PC-3 (cell line): Measurements from ENCODE around the gene C10orf143. TPM values are rescaled to one million over a fixed set of nuclear protein-coding genes. Genes with fewer than 3 reads are reported as not detected.

Experiments
- ATAC-seq: fragments of 200-7000 bp; cut with Tn5 transposase; 2 replicates; pipeline ENCODE4 v1.9.1; 2020; ENCODE audit warnings: mild to moderate bottlenecking, moderate library complexity
- BruUV-seq: library from RNA; stranded (reverse); fragments of 400-500 nt; replicated peaks from 2 replicates; lab custom pipeline; 2021; lab: Mats Ljungman, UMichigan
- CTCF ChIA-PET: fragments of 300-600 bp; sonication (Branson Sonifier 250); formaldehyde crosslinking; loops from one replicate; lab custom pipeline; 2022; ENCODE audit warnings: antibody characterized with exemption; lab: Charles Lee
- POLR2A ChIA-PET: fragments of 300-600 bp; sonication (Branson Sonifier 250); formaldehyde crosslinking; loops from one replicate; lab custom pipeline; 2022; ENCODE audit warnings: antibody characterized with exemption; ENCODE audit not compliant: unreplicated experiment; lab: Charles Lee
- DNase-seq: peaks from one replicate; pipeline ENCODE4 v3.0.0-alpha.2; 2015
- H2AFZ ChIP-seq: fragments of 300-600 bp; sonication (generic); 2 replicates; pipeline ENCODE4 v1.6.0; 2016; ENCODE audit warnings: antibody characterized with exemption, low read length
- H3F3A ChIP-seq: fragments of 300-600 bp; sonication (generic); one replicate; pipeline ENCODE4 v1.6.0; 2017; ENCODE audit warnings: antibody characterized with exemption, low read length, control low read depth, mild to moderate bottlenecking; ENCODE audit not compliant: unreplicated experiment
- H3K27ac ChIP-seq: fragments of 300-600 bp; sonication (generic); 2 replicates; pipeline ENCODE4 v1.5.1; 2016; ENCODE audit warnings: mild to moderate bottlenecking, low read length
- H3K27me3 ChIP-seq: fragments of 300-600 bp; sonication (generic); 2 replicates; pipeline ENCODE4 v1.6.1; 2016; ENCODE audit warnings: low read length, mixed read lengths
- H3K36me3 ChIP-seq: fragments of 300-600 bp; sonication (generic); 2 replicates; pipeline ENCODE4 v1.6.1; 2016; ENCODE audit warnings: low read depth, mixed run types, low read length, mixed read lengths
- H3K4me1 ChIP-seq: fragments of 300-600 bp; sonication (generic); 2 replicates; pipeline ENCODE4 v1.5.1; 2016; ENCODE audit warnings: low read length; ENCODE audit not compliant: insufficient read depth
- H3K4me2 ChIP-seq: fragments of 300-600 bp; sonication (generic); 2 replicates; pipeline ENCODE4 v1.6.0; 2016; ENCODE audit warnings: low read length
- H3K4me3 ChIP-seq: fragments of 300-600 bp; sonication (generic); 2 replicates; pipeline ENCODE4 v1.5.1; 2016; ENCODE audit warnings: mild to moderate bottlenecking, low read length, mixed read lengths
- H3K79me2 ChIP-seq: fragments of 300-600 bp; sonication (generic); 2 replicates; pipeline ENCODE4 v1.6.1; 2017; ENCODE audit warnings: low read length, mixed read lengths
- H3K9ac ChIP-seq: fragments of 300-600 bp; sonication (generic); 2 replicates; pipeline ENCODE4 v1.6.0; 2016; ENCODE audit warnings: mild to moderate bottlenecking, low read length
- H3K9me2 ChIP-seq: fragments of 300-600 bp; sonication (generic); replicated peaks from 2 replicates; pipeline ENCODE4 v1.6.1; 2016; ENCODE audit warnings: mixed run types, low read length, mixed read lengths
- H3K9me3 ChIP-seq: fragments of 300-600 bp; sonication (generic); 2 replicates; pipeline ENCODE4 v1.6.1; 2016; ENCODE audit warnings: low read length, mixed read lengths
- H4K20me1 ChIP-seq: fragments of 300-600 bp; sonication (generic); 2 replicates; pipeline ENCODE4 v1.6.1; 2016; ENCODE audit warnings: low read length, mixed read lengths
- EZH2 ChIP-seq: fragments of 300-600 bp; sonication (generic); IDR thresholded peaks from one replicate; pipeline ENCODE4 v1.6.1; 2017; ENCODE audit warnings: antibody characterized with exemption, mild to moderate bottlenecking, low read length; ENCODE audit not compliant: unreplicated experiment
- EZH2phosphoT487 ChIP-seq: fragments of 300-600 bp; sonication (generic); IDR thresholded peaks from 2 replicates; pipeline ENCODE4 v1.6.1; 2018; ENCODE audit warnings: mild to moderate bottlenecking, antibody characterized with exemption, low read length, borderline replicate concordance
- intact Hi-C: fragments of 100-400 bp; cut with micrococcal nuclease; formaldehyde crosslinking; loops from 2 replicates; pipeline ENCODE4 v1.9.0; 2023
- total RNA-seq: library from RNA; depleted of rRNA; stranded (reverse); fragments of >200 nt; gene quantifications from 2 replicates; pipeline ENCODE4 v1.2.3, GENCODE V29; 2014
- TF ChIP-seq, protein P1 (sequence below): fragments of 300-600 bp; sonication (generic); conservative IDR thresholded peaks from 2 replicates; pipeline ENCODE4 v1.5.1; 2017; ENCODE audit warnings: antibody characterized with exemption, low read depth, mild to moderate bottlenecking, low read length

C10orf143 gene
- total RNA-seq, 1 experiment from 2014 or later: not detected

DNA sequence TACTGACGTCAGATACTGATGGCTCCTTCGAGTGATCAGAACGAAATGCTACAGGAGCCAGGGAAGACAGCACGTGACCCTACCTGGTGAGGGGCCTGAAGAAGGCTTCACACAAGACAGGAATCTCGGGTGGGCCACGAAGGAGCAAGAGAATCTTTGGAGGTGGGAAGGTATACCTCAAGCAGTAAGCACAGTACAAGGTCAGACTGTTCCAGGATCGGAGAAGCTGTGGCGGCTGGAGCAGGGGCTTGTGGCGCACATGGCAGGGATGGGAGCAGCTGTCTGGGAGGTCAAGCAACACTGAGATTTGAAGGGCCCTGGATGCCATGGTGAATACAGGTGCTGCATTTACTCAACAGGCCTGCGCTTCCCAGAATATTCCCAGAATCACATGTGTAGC is 45.4 kb downstream of the C10orf143 start:
- H3K9me2 ChIP-seq: no peaks in the 10 kb centered on the region
- no peaks in the 10 kb centered on the region for H3F3A ChIP-seq
- H3K36me3 ChIP-seq: no peaks in the 10 kb centered on the region
- BruUV-seq: no TSS peak
- no peaks in the 10 kb centered on the region for H3K4me1 ChIP-seq
- H4K20me1 ChIP-seq: no peaks in the 10 kb centered on the region
- no peak overlapping the region for H2AFZ ChIP-seq
- H3K4me3 ChIP-seq: no peak overlapping the region
- H3K4me2 ChIP-seq: no peak overlapping the region
- no peak overlapping the region for H3K27ac ChIP-seq
- ChIA-PET POLR2A (no interaction called here), CTCF (no interaction called here)
- no peaks in the 10 kb centered on the region for H3K9me3 ChIP-seq
- intact Hi-C loops: no loop called here
- TF ChIP-seq EZH2phosphoT487 (no peak), EZH2 (no peak)
- TF ChIP-seq, protein P1, sequence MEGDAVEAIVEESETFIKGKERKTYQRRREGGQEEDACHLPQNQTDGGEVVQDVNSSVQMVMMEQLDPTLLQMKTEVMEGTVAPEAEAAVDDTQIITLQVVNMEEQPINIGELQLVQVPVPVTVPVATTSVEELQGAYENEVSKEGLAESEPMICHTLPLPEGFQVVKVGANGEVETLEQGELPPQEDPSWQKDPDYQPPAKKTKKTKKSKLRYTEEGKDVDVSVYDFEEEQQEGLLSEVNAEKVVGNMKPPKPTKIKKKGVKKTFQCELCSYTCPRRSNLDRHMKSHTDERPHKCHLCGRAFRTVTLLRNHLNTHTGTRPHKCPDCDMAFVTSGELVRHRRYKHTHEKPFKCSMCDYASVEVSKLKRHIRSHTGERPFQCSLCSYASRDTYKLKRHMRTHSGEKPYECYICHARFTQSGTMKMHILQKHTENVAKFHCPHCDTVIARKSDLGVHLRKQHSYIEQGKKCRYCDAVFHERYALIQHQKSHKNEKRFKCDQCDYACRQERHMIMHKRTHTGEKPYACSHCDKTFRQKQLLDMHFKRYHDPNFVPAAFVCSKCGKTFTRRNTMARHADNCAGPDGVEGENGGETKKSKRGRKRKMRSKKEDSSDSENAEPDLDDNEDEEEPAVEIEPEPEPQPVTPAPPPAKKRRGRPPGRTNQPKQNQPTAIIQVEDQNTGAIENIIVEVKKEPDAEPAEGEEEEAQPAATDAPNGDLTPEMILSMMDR: no peak
- DNase-seq: no peak
- H3K79me2 ChIP-seq: no peaks in the 10 kb centered on the region
- H3K9ac ChIP-seq: no peak overlapping the region
- ATAC-seq: no peak
- no peaks in the 10 kb centered on the region for H3K27me3 ChIP-seq

- Histone ChIP-seq H3K36me3 (no peaks in the 10 kb centered on the region), H3K9me2 (no peaks in the 10 kb centered on the region), H3K9me3 (no peaks in the 10 kb centered on the region), H3K27me3 (no peaks in the 10 kb centered on the region), H3K4me1 (no peaks in the 10 kb centered on the region), H3K4me3 (no peak overlapping the region), H3K9ac (no peak overlapping the region), H4K20me1 (no peaks in the 10 kb centered on the region), H2AFZ (no peak overlapping the region), H3K27ac (no peak overlapping the region), H3K4me2 (no peak overlapping the region), H3K79me2 (no peaks in the 10 kb centered on the region), H3F3A (no peaks in the 10 kb centered on the region)
- DNase-seq (no peak), ATAC-seq (no peak)
- ChIA-PET CTCF (no interaction called here), POLR2A (no interaction called here)
- TF ChIP-seq EZH2 (no peak), EZH2phosphoT487 (no peak)
- TF ChIP-seq, protein P1: no peak
- BruUV-seq: no TSS peak
- intact Hi-C loops: no loop called here
Observed at GRCh38 chr10:130064783-130065182, 45.8 kb downstream of the C10orf143 start.

- ATAC-seq: no peak
Observed at GRCh38 chr10:130062976-130063375, 47.7 kb downstream of the C10orf143 start.

More at GRCh38 chr10:130062976-130063375, 47.7 kb downstream of the C10orf143 start:
- H3K27me3 ChIP-seq: no peaks in the 10 kb centered on the region
- DNase-seq: no peak
- no peaks in the 10 kb centered on the region for H3F3A ChIP-seq
- POLR2A ChIA-PET: no interaction called here
- no peaks in the 10 kb centered on the region for H4K20me1 ChIP-seq
- H3K4me1 ChIP-seq: no peaks in the 10 kb centered on the region
- no peak overlapping the region for H3K27ac ChIP-seq
- BruUV-seq: no TSS peak
- TF ChIP-seq EZH2phosphoT487 (no peak), EZH2 (no peak)
- TF ChIP-seq, protein P1: no peak
- H3K9ac ChIP-seq: no peak overlapping the region
- no peaks in the 10 kb centered on the region for H3K9me2 ChIP-seq
- H3K9me3 ChIP-seq: no peaks in the 10 kb centered on the region
- H2AFZ ChIP-seq: no peak overlapping the region
- intact Hi-C loops: no loop called here
- H3K4me2 ChIP-seq: no peak overlapping the region
- H3K79me2 ChIP-seq: no peaks in the 10 kb centered on the region
- CTCF ChIA-PET: no interaction called here
- H3K36me3 ChIP-seq: no peaks in the 10 kb centered on the region
- no peak overlapping the region for H3K4me3 ChIP-seq
